ENCODE data around the gene TECPR2. TPM values are rescaled to one million over a fixed set of nuclear protein-coding genes. Genes with fewer than 3 reads are reported as not detected.

Gene TECPR2
- total and polyA plus RNA-seq, 2 of the 13 experiments (the other 11 are each of a cell fraction or from before 2014, with no cell fraction given): 3.5 to 5.7 TPM

- TF ChIP-seq ZNF597 (CRISPR knock-in tag; IDR thresholded peaks at IDR 0.05) (0 out of 2 replicates have a peak, but pooled peaks have one; percentile 19), SRY (CRISPR knock-in tag; IDR thresholded peaks at IDR 0.05) (0 out of 2 replicates have a peak, but pooled peaks have one; percentile 33), MAZ (IDR thresholded peaks at IDR 0.05; ENCODE audit: borderline replicate concordance, low read depth, low read length) (peak; percentile 57), MAZ (CRISPR knock-in tag; IDR thresholded peaks at IDR 0.05; ENCODE audit: low read depth) (no peak; the same call in 1 of the 2 replicates), ARNT2 (CRISPR knock-in tag; IDR thresholded peaks at IDR 0.05; ENCODE audit: low read depth) (no peak), ZNF281 (CRISPR knock-in tag; IDR thresholded peaks at IDR 0.05; ENCODE audit: borderline replicate concordance) (peak; percentile 11; the same call in 1 of the 2 replicates), SP2 (CRISPR knock-in tag; IDR thresholded peaks at IDR 0.05) (peak; percentile 12; the same call in 1 of the 2 replicates), RARA (CRISPR knock-in tag; IDR thresholded peaks at IDR 0.05) (0 out of 2 replicates have a peak, but pooled peaks have one; percentile 6), TFAP4 (IDR thresholded peaks at IDR 0.05; ENCODE audit: borderline replicate concordance, low read depth) (peak; percentile 41; the same call in 1 of the 2 replicates), SP5 (CRISPR knock-in tag; IDR thresholded peaks at IDR 0.05; ENCODE audit: borderline replicate concordance, low read depth) (peak; percentile 62), XRCC5 (optimal IDR thresholded peaks at IDR 0.05; ENCODE audit: low read length) (peak; percentile 52), PRDM15 (CRISPR knock-in tag; IDR thresholded peaks at IDR 0.05) (no peak), ZBTB7B (CRISPR knock-in tag; IDR thresholded peaks at IDR 0.05) (0 out of 2 replicates have a peak, but pooled peaks have one; percentile 49), ADNP (CRISPR knock-in tag; IDR thresholded peaks at IDR 0.05) (no peak)
Observed at GRCh38 chr14:102544046-102544746, 181.5 kb downstream of the TECPR2 start (continued).
